GM21390 (cell line): ENCODE data around the gene ASTN2.

Experiments used
- ATAC-seq: cut with Tn5 transposase; IDR thresholded peaks from one replicate; pipeline ENCODE4 v1.9.1; 2021; ENCODE audit not compliant: unreplicated experiment

Gene ASTN2

DNA sequence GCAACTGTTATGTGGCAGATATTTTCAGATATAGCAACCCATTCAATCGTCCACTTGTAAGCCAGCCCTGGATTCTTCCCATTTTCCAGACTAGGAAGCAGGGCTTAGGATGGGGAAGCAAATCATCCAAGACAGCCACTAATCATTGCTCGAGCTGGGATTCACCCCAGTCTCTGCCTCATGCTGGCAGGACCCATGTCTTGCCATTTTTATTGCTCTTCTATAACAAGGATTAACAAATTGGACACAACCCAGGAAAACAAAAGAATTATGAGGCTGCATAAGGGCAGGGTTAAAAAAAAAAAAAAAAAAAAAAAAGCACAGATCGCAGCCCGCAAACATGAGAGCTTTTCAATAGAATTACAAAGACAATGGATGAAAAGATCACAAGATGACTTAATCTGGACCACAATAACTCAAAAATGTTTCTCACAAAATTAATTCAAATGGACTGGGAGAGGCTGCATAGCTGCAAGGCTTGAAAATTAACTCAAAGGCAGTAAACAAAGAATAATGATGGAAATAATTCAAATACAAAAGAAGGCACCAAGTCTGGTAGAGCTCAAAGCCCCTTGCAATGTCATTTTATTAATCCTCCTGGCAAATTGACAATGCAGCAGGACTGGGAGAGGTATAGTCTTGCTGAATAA, 40.7 kb downstream of the ASTN2 start:
- ATAC-seq = no peak

DNA sequence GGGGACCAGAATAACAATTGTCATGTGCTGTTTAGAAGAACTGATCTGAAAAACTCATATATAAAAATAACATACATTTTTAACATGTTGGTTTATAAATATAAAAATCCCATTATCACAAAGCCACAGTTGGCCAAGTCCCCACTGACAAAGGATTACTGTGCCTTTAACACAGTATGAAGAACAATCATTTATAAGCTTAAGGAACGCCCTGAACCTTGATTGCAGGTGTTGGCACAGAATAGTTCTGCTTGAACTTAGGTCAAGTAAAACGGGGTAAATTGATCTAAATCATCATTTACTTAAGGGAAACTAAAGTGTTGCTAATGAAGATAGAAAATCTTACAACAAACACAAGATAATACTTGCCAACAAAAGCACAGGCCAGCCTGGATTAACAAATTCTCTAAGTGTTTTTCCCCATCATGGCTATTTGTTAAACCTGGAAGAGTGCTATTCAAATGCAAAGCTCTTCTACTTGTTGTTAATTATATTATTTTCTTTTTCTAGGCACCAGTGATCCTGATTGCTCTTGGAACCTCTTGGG, 46.1 kb downstream of the ASTN2 start:
- ATAC-seq = no peak

DNA sequence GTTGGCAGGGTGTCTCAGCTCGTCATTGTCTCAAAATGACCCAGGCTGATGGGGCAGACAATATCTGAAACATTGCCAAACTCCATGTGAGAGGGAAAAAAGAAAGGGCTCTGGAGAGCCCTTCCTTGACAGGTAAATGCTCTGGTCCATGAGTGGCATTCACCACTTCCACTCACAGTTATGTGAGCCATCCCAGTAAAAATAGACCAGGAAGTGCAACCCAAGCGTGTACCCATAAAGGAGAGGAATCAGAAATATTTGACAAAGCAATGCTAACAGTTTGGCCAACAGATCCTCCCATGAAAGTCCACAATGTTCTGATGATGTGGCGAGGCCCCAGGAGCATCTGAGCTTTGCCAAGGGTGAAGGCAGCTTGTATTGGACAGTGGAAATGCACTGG, 49.4 kb downstream of the ASTN2 start:
- no peak for ATAC-seq

DNA sequence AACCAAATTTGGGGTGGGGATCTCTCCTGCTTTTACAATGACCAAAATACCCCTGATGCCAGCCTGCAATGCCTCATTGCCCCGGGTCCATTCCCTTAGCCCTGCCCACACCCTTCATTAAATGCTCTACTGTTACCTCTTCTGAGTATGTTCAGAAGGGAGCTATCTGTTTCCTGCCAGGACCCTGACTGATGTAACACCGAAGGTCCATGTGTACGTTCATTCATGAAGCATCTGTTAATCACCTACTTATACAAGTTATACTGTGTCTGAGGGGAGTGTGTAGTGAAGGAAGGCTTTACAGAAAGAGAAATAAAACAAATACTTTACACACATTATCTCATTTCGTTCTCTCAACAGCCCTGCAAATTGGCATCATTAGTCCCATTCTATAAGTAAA, 51.9 kb downstream of the ASTN2 start:
- ATAC-seq = no peak

- ATAC-seq = no peak
Observed at GRCh38 chr9:117359910-117360309, 54.9 kb downstream of the ASTN2 start.

GRCh38 chr9:117355542-117355941, 59.3 kb downstream of the ASTN2 start:
- ATAC-seq = no peak

- no peak for ATAC-seq
Observed at GRCh38 chr9:117354997-117355396, 59.9 kb downstream of the ASTN2 start.

DNA sequence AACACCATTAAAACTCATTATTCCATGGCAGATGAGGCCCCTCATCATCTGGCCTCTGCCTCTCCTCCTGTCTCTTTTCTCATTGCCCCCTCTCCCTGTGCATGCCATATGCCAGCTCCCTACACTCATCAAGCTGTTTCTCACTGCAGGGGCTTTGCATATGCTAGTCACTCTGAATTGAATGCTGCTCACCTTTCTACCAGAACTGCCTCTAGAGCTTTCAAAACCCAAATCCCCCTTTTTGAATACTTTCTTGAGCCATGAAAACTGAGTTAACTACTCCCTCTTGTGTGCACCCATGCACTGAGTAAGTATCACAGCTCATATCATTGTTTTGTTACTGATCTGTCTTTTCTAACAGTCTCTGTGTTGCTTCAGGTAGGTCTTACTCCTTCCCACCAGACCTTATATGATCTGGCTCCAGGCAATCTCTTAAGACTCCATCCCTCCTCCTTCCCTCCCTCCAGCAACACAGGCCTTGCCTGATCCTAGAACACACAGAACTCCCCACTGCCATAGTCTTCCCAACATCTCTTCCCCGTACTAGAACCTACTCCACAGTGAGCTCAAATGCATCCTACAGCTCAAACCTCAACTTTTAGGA, 60.5 kb downstream of the ASTN2 start:
- ATAC-seq = no peak

DNA sequence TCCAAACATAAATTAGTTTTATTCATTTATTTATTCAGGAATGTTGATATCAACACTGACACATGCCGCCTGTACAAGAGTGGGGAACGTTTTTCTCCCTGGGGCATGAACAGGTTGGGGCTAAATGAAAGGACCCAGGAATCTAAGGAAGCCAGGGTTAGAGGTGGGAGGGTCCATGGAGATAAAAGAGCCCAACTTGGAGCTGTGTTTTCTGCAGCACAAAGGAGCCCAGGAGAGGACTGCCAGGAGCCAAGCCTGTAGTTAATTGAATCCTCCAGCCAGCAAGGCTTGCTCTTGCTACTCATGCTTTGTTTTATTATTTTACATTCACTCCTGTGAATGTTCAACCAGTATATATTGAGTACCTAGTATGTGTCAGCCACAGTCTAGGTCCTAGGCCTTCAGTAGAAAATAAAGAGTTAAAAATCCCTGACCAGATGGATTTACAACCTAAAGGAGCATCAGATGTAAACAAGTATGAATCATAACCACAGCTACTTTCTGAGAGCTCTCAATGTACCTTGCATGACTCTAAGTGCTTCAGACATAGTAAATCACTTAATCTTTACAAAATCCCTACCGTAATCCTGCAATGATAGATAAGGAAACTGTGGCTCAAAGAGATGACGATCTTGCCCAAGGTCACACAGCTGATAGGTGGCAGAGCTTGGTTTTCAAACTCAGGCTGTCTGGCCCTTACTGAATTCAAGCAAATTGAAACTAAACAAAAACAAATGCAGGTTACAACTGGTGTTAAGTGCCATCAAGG, 69.8 kb downstream of the ASTN2 start:
- ATAC-seq = no peak

DNA sequence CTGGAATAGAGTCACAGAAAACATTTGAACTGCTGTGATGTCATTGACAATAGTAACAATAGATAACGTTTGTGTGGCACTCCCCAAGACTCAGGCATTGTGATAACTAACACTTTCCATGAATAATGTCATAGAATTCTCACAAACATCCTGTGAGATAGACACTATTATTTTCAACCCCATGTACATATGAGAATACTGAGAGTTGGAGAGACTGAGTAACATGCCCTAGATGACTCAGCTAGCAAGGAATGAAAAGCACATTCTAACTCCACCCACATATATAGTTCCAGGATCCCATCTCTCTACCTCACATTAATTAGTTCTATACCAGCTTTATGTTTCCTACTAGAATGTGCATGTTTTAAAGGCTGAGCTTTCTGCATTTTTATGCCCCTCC, 71.4 kb downstream of the ASTN2 start:
- no peak for ATAC-seq

DNA sequence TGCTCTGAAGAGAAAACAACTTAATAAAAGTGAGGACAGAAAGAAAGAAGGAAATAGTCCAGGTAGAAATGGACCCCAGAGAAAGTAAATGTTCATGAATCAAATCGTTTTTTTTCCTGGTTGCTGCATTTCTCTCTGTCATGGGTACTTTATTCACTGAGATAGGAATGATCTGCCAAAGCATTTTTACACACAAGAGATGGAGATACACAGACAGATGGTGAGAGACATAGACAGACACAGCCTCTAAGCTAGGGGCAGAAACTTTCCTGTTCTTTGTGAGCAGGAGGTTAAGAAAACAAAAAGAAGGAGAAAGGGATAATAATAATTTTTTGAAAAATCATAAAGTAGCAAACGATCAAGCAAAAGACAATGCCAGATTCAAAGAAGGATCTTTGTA, 73.7 kb downstream of the ASTN2 start:
- no peak for ATAC-seq

GRCh38 chr9:117340422-117340821, 74.4 kb downstream of the ASTN2 start:
- ATAC-seq = no peak

DNA sequence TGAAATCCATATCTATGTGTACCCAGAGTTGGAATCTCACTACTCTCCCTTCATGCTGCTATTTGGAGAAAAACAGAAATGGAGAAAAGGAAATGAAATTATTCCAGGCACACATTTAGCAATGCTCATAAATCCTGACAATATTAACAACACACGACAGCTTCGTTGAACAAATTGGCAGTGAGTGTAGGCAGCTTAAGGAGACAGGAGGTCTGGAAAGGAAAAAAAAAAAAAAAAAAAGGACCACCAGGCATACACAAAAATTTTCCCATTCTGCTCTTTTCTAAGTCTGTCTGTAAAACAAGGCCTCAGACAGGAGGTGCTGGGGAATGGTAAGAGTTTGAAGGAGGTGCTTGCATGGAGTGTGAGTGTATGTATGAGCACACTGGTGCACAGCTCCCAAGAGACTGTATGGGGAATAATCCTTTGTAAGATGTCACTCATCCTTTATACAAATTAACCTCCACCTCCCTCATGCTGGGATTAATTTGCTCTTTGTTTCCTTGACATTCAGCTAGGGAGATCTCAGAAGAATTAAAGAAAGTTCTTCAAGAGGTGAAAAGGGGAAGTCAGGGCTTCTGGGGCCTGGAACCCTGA, 78.9 kb downstream of the ASTN2 start:
- ATAC-seq = no peak

DNA sequence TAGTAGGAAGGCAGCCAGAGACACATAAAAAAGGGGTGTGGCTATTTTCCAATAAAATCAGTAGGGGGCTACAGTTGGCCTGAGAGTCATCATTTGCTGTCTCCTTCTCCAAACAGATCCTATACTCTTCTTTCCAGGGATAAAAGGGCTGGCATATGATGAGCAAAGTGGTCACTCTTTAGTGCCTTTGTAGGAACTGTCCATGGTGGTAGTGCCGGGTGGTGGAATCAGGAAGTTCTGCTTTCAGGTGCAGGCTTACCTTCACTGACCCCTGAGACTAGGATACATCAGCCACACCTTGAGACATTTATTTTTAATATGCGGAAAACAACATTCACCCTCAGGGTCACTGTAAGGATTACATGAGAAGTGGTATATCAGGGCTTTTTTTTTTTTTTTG, 80.8 kb downstream of the ASTN2 start:
- ATAC-seq = no peak

DNA sequence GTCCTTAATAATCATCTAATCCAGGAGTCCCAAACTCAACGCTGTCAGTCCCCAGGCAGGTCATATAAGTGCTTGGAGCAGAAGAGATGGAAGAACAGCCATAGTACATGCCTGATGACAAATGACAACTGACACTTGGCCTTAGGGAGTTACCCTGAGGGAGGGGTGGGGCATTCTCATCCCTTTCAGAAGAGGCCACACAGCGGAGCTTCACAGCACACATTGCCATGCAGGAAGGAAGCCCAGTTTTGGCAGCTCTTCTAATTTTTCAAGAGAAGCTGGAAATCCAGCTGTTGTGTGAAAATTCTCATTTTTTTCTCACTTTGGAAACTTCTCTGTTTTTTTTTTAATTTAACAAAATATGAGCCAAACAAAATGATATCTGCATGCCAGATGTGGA, 89.0 kb downstream of the ASTN2 start:
- ATAC-seq = no peak

GRCh38 chr9:117325110-117325731, 89.6 kb downstream of the ASTN2 start:
- ATAC-seq = no peak

DNA sequence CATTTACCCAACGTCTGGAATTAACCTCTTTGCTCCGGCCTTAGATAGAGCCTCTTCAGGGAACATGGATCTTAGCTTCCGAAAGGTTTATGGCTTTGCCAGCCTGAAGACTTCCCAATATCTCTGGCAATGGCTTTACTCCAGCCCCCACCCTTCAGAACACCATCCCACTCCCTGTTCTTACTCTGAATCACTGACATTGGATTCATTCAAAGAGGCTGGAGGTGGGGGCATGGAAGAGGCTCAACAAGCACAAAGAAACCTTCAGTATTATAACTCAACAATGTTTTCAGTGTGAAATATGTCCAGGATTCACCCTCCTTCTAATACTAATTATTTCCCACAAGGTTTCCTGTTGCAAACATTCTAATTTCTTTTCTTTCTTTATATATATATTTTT, 91.5 kb downstream of the ASTN2 start:
- no peak for ATAC-seq

- ATAC-seq = no peak
Observed at GRCh38 chr9:117317192-117317591, 97.7 kb downstream of the ASTN2 start.

DNA sequence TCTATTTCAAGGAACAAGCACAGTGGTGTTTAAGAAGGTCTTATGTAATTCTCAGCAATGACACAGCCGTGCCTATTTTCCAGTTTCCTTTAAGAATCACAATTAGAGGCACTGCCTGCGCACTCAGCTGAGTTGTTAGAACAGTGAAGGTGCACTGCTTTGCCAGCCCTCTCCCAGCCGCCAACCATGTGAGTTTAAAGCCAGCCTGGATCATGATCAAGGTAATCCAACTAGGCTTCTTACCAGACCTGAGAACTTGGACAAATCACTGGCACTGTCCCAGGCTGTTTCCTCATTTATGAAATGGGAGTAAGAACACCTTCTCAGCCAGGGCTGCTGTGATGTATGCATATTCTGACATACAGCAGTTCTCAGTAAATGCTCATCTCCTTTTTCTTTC, 99.6 kb downstream of the ASTN2 start:
- ATAC-seq = no peak

DNA sequence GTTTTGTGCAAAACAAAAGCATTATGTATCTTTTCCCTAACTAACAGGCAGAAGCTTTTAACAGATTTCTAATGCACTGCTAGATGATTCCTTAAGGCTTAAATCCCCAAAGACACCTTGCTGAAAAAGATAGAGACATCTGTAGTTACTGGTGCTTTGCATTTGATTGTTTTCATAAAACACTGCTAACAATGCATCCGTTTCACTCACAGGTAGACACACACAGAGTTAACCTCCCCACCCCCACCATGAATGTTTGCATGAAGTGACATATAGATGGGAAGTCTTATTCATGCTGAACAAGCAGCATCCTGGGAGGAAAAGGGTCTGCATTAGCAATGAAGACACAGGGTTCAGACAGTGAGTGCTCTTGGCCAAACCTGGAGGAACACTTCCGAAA, 100.9 kb downstream of the ASTN2 start:
- ATAC-seq = no peak

DNA sequence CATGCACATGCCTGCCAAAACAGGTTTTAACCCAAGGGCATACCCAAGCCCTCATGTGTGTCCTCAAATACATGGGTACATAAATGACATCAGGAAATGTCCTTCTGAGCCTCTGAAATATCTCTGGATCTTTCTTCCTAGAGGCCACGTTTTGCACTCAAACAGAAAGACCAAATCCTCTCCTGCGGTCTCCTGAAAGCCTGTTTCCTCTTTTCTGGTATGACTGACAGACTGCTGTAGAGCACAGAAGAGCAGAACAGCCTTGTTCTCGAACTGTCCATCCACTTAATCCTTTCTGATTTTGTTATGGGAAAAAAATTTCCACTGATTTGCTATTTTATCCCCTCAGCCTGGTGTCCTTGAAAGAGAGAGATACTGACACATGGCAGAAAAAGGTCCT, 107.2 kb downstream of the ASTN2 start:
- ATAC-seq = no peak
